Measurements from ENCODE around the gene ID2. TPM values are rescaled to one million over a fixed set of nuclear protein-coding genes. Genes with fewer than 3 reads are reported as not detected.

ID2 gene
- total and polyA plus RNA-seq, 10 of the 15 experiments (the other 5 are each of a cell fraction or from before 2014, with no cell fraction given) = 39.0 to 613 (median 73.6) TPM

- ChIA-PET POLR2A (no interaction called here), CTCF (interaction anchor here (1.4 kb wide), 1 partner anchor 15 kb away, joined by 3 read pairs; no protein-coding TSS in a partner anchor), SMC1A (ENCODE audit: uncharacterized antibody, unreplicated experiment) (no interaction called here), RAD21 (ENCODE audit: unreplicated experiment) (no interaction called here)
- Histone ChIP-seq H3K4me1 (ENCODE audit: control insufficient read depth, insufficient read depth, low read length) (no peaks in the 10 kb centered on the region), H3K9ac (ENCODE audit: control insufficient read depth, insufficient read depth, low read length) (no peak overlapping the region), H3K36me3 (ENCODE audit: control insufficient read depth in 2 of 2, insufficient read depth in 2 of 2, low read length in 1 of 2) (no peaks in the 10 kb centered on the region), H4K20me1 (ENCODE audit: control insufficient read depth, insufficient read depth) (no peaks in the 10 kb centered on the region), H3K27me3 (replicated peaks in 1 of 2; ENCODE audit: control insufficient read depth in 2 of 2, insufficient read depth in 2 of 2, low read length in 1 of 2) (no peaks in the 10 kb centered on the region), H3K27ac (ENCODE audit: control insufficient read depth, insufficient read depth) (no peak overlapping the region), H2AFZ (ENCODE audit: control insufficient read depth, low read depth, low read length) (no peak overlapping the region), H3K4me3 (no peak overlapping the region), H3K79me2 (ENCODE audit: control insufficient read depth, insufficient read depth, low read length) (no peaks in the 10 kb centered on the region), H3K4me2 (ENCODE audit: control insufficient read depth, insufficient read depth) (no peak overlapping the region), H3K9me3 (replicated peaks; ENCODE audit: control insufficient read depth, insufficient read depth, low read length) (no peaks in the 10 kb centered on the region; the same call in 1 of the 3 replicates)
- TF ChIP-seq STAT1 (conservative IDR thresholded peaks at IDR 0.05) (no peak), NKRF (conservative IDR thresholded peaks at IDR 0.05) (no peak), MYB (IDR thresholded peaks at IDR 0.05; ENCODE audit: borderline replicate concordance, low read depth, low read length) (no peak), JUND (IDR thresholded peaks at IDR 0.05; ENCODE audit: low read depth, low read length) (no peak), LARP7 (IDR thresholded peaks at IDR 0.05) (no peak), NR2C2 (IDR thresholded peaks at IDR 0.05; ENCODE audit: borderline replicate concordance, control insufficient read depth, insufficient read length, low read depth) (no peak), REST (IDR thresholded peaks at IDR 0.05; ENCODE audit: low read depth, low read length) (no peak), FOXM1 (IDR thresholded peaks at IDR 0.05; ENCODE audit: low read depth, low read length) (no peak), DPF2 (IDR thresholded peaks at IDR 0.05) (no peak), ZBTB33 (IDR thresholded peaks at IDR 0.05) (no peak)
- FAIRE-seq (no peak), ATAC-seq (no peak), DNase-seq (ENCODE audit: low read depth, low spot score) (no peak)
- in situ Hi-C loops (cut with MboI) (no loop called here), intact Hi-C loops (cut with micrococcal nuclease; ENCODE audit: unreplicated experiment) (no loop called here)
- BruUV-seq (replicated peaks) = no TSS peak
- 63% methylated on average over 3 of the region's 3 CpGs for WGBS (ENCODE audit: insufficient coverage, insufficient replicate concordance, low lambda C conversion rate, missing lambda C conversion rate)
Measured at GRCh38 chr2:8720741-8721140, 38.9 kb downstream of the ID2 start.

Data from GM12878 (cell line).